SW 1271 (cell line): ENCODE data around the gene DNAH6.

Source experiments
- DNase-seq, 2 experiments: peaks; one replicate each; lab custom pipeline; 2025; lab: John Stamatoyannopoulos, UW

The DNAH6 gene

DNA sequence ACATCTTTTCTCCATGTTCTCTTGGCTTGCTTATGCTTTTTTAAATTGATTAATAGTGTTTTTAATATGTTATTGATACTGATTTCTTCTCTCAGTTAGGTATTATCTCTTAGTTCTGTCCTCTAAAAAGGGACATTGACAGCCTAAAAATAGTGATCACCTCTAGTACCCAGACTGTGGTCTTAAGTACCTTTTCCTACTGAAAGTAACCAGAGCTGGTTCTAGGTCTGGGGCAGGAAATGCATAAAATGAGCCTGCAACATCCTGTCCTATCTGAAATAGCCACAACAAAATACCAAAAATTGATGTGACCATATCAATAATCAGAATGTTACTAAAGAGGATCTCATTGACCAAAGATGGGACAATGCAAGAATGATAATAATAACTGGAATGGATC, 113.3 kb downstream of the DNAH6 start:
- DNase-seq = no peak

DNA sequence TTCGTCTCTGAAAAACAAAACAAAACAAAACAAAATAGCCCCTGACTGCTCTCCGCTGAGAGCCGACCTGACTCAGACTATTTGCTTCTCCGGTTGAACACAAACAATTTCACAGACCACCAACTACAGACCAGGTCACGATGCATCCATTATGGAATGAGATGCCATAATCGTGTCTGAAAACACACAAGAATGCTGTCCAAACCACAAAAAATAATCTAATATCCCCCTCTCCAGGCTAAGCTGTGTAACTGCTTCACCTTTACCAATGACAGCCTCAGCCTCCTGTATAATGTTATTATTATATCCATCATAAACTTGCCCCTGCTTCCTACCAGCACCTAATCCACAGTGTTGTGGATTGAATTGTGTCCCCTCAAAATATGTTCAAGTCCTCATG, 114.7 kb downstream of the DNAH6 start:
- peak in 1 of 2 experiments; percentile 43 for DNase-seq

DNA sequence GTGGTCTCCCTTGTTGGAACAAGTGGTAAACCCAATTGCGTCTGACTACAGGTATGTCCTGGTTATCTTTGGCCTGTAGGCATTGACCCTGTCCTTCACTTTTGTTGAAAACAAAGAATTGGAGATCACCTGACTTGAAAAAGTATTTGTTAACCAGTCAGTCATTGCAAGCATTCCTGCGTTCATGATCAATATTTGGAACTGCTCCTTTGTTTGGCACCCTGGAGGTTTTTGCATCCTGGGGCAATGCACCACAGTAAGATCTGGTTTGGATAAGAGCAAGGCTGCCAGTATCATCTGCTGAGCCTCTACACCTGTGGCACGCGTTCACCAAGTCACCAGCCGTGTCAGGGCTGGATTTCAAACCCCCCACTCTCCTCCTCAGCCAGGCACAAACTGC, 115.7 kb downstream of the DNAH6 start:
- DNase-seq = no peak

DNA sequence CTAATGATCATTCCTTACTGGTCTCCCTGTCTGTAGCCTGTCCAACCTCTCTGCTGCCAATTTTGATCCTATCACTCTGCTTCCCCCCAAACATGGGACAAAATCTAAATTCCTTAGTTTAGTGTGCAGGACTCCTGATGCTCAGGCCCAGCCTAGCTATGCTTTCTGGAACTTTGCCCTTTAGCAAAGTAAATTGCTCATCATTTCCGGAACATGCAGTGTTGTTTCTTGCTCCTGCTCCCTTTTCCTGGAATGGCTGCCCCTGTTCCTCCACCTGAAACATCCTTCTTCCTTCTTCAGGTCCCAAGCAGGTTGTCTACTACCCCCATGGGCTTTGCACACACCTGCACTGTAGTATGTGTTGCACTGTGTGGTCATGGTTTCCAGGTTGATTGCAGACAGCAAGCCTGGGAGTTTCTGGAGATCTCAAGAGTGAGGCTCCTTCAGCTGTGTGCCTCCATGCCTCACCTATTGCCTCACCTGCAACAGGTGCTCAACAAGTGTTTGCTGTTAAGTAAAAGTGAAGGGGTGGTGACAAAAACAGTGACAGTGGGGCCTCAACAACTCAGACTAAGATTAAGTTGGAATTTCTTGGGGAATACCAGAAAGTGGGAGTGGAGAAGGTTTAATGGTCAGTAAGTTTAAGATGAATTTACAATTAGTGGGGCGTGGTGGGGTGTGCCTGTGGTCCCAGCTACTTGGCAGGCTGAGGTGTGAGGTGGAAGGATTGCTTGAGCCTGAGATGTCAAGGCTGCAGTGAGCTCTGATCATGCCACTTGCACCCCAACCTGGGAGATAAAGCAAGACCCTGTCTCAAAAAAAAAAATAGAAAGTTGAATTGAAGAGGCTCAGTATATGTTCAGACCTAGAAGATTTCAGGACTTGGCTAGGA, 120.0 kb downstream of the DNAH6 start:
- DNase-seq = no peak

DNA sequence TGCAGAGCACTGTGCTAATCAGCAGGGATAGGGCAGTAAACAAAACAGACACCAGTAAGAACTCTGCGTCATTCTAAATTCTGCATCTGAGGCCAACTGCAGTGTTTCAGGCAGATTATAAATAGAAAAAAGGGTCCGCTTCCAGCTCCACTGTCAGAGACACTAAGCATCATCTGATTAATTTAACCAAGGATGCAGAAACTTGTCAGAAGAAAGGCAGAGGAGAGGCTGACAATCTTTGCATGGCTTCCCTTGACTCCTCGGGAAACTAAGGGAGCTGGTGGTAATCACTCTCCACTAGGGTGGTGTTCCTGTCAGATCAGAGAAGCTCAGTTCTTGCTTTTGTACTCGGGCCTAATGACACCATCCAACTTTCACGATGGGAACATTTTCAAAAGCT, 123.5 kb downstream of the DNAH6 start:
- no peak for DNase-seq

DNA sequence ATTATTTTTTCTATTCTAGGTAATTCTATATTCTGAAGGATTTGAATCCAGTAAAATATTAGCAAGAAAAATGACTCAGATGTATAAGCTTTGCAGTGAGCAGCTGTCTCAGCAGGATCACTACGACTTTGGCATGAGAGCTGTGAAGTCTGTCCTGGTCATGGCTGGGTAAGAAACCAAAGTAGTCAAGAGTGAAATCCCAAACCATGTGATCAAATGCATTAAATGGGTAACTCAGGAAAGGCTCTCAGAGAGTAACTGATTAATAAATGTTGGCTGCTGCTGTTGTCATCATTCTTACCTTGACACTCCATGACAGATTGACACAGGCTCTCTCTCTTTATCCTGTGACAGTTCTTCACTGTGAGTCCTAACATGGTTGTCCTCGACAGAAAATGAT, 124.1 kb downstream of the DNAH6 start:
- DNase-seq = no peak

DNA sequence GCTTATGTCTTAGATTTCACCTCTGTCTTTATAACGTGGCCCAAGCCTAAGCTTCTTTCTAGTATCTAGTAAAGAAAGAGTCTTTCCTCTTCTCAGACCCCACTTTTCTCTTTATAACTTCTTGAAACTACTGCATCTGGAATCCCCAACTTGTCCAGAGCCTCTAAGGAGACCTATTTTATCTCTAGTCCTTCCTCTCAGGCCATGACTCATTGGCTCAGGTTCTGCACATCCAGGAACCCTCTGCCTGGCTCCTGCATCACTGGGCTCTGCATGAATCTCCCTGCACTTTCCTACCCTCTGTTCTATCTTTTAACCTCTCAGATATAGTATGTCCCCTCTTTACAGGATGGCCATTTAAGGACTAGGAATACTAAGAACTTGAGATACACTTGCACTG, 124.7 kb downstream of the DNAH6 start:
- no peak for DNase-seq

DNA sequence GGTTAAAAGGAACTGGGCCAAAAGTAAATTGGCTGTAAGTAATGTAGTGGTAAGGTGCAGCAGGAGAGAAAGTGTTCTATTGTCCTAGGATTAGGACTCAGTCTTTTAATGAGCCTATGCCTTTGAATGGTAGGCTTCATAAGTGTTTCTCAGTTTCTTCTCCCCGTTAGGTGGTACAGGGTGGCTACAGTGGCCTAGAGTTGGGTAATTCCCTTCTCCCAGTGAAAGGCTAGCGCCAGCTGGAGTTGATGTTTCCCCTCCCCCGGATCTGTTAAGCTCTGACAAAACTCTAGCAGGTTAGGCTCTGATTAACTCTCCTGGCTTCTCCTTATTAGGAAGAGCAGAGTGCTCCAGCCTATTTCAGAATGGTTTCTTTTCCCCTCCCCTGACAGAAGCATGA, 127.7 kb downstream of the DNAH6 start:
- no peak for DNase-seq

DNA sequence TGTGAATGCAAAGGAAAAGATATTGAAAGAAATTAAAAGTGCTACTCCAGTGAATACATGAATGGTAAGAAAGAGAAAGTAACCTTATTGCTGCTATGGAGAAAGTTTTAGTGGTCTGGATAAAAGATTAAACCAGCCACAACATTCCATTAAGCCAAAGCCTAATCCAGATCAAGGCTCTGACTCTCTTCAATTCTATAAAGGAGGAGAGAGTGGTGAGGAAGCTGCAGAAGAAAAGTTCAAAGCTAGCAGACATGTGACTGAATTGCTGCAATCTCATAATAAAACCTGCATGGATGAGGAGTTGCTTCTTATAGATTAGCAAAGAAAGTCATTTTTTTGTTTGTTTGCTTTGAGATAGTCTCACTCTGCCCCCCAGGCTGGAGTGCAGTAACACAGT, 130.2 kb downstream of the DNAH6 start:
- no peak for DNase-seq

DNA sequence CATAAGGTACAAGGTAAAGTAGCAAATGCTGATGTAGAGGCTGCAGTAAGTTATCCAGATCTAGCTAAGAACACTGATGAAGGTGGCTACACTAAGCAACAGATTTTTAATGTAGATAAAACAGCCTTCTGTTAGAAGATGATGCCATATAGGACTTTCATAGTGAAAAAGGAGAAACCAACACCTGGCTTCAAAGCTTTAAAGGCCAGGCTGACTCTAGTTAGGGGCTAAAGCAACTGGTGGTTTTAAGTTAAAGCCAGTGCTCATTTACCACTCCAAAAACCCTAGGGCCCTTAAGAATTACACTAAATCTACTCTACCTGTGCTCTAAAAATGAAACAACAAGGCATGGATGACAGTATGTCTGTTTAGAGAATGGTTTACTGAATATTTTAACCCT, 131.0 kb downstream of the DNAH6 start:
- DNase-seq = no peak

DNA sequence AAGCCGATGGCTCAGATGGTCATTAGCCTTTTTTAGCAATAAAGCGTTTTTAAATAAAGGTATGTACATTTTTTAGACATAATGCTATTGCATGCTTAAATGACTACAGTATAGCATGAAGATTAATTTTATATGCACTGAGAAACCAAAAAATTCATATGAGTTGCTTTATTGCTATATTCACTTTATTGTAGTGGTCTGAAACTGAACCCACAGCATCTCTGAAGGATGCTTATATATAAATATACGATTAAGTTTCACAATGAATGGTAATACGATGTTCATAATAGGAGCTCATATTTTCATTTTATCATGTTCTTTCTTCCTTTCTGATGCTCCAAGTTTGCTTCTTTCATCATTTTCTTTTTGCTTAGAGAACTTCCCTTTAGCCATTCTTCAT, 132.8 kb downstream of the DNAH6 start:
- DNase-seq = no peak

DNA sequence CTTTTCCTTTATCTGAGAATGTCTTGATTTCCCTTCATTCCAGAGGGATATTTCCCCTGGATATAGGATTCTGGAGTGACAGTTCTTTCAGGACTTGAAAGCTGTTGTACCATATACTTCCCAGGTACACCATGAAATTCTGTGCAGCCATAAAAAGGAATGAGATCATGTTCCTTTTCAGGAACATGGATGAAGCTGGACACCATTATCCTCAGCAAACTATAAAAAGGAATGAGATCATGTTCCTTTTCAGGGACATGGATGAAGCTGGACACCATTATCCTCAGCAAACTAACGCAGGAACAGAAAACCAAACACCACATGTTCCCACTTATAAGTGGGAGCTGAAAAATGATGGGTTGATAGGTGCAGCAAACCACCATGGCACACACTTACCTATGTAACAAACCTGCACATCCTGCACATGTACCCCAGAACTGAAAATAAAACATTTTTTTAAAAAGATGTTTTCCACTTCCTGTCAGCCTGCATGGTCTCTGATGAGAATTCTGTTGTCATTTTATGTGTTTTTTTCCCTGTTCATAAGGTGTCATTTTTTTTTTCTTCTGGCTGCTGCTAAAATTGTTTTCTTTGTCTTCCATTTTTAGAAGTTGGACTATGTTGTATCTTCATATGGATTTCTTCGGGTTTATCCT, 133.3 kb downstream of the DNAH6 start:
- DNase-seq = no peak

DNA sequence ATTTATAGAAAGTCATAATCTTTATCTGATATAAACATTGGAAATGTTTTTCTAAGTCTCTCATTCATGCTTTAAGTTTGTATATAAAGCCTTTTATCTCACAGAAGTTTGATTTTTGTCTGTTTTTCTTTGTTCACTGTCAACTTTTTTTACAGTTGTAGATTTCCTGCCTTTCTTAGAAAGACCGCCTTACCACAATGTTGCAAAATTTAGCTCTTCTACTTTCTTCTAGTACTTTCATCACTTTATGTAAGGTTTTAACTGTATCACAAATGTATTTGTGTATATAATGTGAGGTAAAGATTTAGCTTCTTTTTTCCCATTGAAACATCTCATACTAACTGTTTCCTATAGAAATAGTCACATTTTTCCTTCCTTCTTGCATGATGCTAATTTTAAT, 136.1 kb downstream of the DNAH6 start:
- DNase-seq = no peak

DNA sequence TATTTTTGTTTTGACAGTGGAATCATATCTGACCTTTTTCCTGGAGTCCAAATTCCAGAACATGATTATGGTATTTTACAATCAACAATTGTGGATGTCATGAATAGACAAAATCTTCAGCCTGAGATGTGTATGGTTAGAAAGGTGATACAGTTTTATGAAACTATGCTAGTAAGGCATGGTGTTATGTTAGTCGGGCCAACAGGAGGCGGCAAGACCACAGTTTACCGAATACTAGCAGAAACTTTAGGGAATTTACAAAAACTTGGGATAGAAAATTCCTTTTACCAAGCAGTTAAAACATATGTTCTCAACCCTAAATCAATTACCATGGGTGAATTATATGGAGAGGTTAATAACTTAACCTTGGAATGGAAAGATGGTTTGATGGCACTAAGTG, 137.0 kb downstream of the DNAH6 start:
- no peak for DNase-seq

DNA sequence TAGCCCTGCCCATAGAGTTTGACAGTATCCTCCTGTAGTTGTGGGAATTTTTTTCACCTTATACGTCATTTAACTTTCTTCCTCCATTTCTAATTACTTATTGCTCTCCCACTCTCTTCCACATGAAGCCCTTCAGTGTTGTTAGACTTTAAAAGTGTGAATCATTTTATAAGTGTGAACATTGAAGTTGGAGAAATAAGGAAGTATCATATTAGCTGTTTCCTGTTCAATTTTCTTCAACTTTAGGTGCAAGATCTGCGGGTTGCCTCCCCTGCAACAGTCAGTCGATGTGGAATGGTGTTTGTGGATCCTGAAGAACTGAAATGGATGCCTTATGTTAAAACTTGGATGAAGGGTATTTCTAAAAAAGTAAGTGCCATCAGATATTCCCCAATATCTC, 138.1 kb downstream of the DNAH6 start:
- no peak for DNase-seq

DNA sequence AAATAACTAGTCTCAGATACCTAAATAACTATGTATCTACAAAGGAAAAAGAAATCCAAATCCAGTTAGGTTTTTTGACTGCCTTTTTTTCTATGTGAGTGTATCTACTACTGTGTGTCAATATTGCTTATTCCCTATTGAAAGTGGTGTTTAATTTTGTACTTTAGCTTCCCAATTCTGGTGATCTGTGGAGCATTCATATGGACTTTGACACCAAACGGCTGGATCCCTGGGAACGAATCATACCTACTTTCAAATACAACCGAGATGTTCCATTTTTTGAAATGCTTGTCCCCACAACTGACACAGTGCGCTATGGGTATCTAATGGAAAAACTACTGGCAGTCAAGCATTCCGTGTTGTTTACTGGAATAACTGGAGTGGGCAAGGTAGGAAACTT, 152.8 kb downstream of the DNAH6 start:
- no peak for DNase-seq

DNA sequence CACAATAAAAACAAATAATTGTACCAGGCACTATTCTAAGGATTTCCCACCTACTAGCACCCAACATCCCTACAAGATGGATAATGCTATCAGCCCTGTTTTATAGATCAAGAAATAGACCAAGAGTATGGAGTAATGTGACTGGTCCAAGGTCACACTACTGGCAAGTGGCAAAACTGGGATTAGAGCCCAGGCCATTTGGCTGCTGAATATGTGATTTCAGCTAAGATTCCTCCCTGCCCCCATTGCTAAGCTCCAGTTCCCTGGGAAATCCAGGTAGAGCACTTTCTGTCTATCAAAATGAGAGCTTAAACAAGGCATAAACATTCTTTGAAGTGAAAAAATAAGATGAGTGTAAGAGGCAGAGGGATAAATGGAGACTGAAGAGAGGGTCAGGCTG, 157.8 kb downstream of the DNAH6 start:
- DNase-seq = no peak

DNA sequence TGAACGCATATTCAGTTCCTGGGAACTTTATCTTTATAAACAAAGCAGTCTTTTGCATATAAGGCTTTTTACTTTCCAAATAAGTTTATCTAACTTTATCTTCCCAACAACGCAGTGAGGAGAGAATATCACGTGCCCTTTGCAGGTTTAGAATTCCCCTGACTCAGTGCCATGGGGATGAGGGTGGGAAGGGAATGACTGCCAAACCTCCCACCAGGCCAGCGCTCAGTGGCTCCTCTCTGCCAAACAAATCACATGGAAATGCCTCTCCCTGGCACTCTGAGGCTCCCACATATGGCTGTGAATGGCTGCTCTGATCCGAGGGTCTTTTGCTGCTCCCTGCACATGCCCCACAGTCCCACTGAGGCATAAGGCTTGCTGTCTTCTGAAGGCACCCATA, 158.3 kb downstream of the DNAH6 start:
- DNase-seq = no peak

DNA sequence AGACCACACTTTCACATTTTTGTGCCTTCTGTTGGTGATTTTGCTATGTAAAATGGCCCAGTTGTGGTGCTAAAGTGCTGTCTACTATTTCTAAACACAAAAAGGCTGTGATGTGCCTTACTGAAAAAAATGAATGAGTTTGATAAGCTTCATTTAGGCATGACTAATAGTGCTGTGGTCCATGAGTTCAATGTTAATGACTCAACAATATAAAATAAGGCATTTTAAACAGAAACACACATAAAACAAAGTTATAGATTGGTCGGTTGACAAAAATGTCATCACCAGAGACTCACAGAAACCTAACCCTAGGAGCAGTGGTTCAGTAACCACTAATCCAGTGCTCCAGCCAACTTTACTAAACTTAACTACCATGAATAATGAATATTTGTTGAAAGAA, 160.0 kb downstream of the DNAH6 start:
- no peak for DNase-seq

DNA sequence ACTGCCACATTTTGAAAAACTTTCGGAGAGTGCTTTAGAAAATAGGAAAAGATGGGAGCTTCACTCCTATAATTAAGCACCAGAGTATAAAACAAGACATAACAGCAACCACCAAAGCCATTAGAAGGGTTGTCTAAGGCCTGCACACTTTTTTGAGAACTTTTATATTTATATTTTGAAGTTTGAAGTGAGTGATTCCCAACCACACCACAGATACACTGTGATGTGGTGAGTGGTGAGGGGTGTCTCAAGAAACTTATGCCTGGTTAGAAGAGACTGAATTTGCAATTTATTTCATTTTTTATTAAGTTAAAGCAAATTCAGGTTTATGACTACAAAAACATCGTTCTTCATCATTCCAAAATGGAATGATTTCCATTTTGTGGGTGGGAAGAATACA, 161.9 kb downstream of the DNAH6 start:
- no peak for DNase-seq

DNA sequence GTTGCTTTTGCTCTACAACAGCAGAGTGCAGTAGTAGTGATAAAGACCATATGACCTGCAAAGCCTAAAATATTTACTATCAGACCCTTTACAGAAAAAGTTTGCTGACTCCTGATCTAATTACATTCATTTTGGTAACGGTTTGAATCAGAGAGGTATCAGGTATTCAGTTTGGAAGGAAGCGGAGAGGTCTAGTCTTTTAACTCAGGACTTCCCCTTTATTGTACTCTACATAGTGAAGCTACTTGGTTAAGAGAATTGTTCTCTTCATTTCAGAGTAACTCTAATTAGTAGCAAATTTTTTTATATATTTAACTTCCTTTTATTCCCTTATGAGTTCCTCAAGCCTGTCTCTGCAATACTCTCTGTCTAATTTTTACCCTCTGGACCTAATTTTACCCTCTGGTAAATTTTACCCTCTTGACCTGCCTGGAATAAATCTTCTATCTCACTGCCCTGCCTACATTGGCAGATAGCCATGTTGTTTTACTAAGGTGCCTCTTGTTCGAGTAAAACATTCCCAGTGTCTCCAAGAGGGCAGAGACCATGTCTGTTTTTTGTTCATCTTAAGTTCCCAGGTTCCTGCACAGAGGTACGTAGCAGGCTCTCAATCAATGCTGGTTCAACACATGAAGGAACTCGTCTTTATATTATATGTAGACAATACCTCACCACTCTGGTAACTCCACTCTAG, 170.6 kb downstream of the DNAH6 start:
- no peak for DNase-seq

DNA sequence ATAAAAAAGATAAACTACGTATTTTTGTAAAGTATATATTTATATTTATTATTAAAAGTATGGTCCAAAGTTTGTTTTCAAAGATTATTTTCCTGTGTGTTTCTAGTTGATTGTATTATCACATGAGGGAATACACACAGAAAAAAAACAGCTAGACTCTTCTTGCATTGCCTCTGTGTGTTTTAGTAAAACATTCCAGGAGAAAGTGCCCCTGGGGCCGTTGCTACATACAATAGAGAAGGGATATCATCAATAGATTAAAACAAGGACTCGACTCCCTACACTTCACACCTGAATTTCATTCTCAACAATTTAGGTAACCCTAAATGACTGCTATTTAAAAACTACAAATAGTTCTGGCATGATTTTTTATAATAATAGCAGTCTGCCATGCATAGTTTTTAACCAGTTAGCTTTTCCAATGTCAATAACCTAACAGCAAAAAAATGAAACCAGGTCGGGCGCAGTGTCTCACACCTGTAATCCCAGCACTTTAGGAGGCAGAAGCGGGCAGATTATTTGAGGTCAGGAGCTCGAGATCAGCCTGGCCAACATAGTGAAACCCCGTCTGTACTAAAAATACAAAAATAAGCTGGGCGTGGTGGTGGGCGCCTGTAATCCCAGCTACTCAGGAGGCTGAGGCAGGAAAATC, 171.3 kb downstream of the DNAH6 start:
- DNase-seq = no peak

DNA sequence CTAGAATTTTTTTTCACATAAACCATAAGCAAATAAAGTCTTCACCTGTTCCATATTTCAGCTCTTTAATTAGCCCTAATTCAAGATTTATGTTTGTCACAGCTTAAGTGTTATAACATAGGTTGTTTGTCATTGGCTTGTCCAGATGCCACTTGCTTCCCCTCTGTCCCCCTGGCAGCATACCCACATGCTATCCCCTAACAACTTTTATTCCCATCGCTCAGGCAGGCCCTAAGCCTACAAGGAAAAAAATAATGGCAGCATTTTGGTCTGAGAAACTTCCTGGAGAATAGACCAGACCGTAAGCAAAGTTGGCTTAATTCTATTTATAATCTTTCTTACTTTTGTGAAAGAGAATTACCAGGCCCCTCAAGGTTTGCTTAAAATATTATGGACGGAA, 173.9 kb downstream of the DNAH6 start:
- no peak for DNase-seq
